ENCODE results near the gene SARNP.
A peak's percentile ranks its signal among the peaks of the same experiment; 100 is the strongest.

SARNP gene

DNA sequence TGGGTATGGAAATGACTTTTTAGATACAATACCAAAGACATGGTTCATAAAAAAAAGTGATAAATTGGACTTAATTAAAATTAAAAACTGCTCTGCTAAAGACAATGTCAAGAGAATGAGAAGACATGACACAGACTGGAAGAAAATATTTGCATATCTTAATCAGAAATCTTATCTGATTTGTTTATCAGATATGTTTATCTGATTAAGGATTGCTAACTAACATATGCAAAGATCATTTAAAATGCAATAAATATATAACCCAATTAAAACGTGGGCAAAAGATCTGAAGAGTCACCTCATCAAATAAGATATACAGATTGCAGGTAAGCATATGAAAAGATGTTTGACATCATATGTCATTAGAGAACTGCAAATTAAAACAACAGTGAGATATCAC is 35.2 kb upstream of the SARNP start:
- no peak overlapping the region for H3K4me3 ChIP-seq (ENCODE audit: control insufficient read depth, low read depth, low read length)
- TF ChIP-seq CTCF (IDR thresholded peaks at IDR 0.05; ENCODE audit: control insufficient read depth, insufficient read depth, low read depth, low read length, missing control alignments): no peak
- no peak for DNase-seq (ENCODE audit: low read depth)

- no peak overlapping the region for H3K4me3 ChIP-seq (ENCODE audit: control insufficient read depth, low read depth, low read length)
- DNase-seq (ENCODE audit: low read depth): no peak
- no peak for TF ChIP-seq CTCF (IDR thresholded peaks at IDR 0.05; ENCODE audit: control insufficient read depth, insufficient read depth, low read depth, low read length, missing control alignments)
Observed at GRCh38 chr12:55850893-55851292, 33.4 kb upstream of the SARNP start.

GRCh38 chr12:55850401-55850800 is 32.9 kb upstream of the SARNP start:
- no peak overlapping the region for H3K4me3 ChIP-seq (ENCODE audit: control insufficient read depth, low read depth, low read length)
- no peak for TF ChIP-seq CTCF (IDR thresholded peaks at IDR 0.05; ENCODE audit: control insufficient read depth, insufficient read depth, low read depth, low read length, missing control alignments)
- DNase-seq (ENCODE audit: low read depth): no peak

DNA sequence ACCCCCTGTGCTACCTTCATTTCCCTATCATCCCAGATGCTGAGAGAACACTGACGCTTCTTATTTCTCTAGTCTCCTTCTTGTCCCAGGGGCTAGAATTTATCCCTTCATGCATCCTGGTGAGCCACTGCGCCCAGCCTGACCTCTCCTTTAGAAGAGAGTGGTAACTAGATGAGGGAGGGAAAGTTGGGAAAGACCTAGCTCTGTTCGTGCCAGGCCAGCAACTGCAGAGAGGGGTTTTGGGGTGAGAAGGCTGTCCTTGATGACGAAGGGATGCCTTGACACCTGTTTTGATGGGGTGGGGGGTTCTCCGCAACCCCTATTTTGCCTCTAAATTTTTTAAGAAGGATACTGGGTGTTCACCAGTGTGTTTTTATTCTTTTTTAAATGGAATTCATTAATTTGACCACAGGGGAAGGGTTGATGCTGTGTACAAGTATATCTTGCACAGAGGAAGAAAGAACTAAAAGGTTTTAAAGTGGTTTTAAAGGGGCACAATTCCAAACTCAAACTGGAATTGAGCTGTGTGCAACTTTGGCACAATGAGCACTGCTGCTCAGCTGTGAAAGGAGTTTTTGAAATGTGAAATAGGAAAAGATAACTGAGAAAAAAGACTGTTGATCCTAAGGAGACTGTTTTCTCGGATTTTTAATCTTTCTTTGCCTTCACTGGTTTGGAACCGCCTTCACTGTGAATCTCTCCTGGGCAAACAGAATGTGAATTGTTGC is 32.3 kb upstream of the SARNP start:
- DNase-seq (ENCODE audit: low read depth): no peak
- no peak for TF ChIP-seq CTCF (IDR thresholded peaks at IDR 0.05; ENCODE audit: control insufficient read depth, insufficient read depth, low read depth, low read length, missing control alignments)
- no peak overlapping the region for H3K4me3 ChIP-seq (ENCODE audit: control insufficient read depth, low read depth, low read length)

GRCh38 chr12:55847603-55848291 is 30.2 kb upstream of the SARNP start:
- TF ChIP-seq CTCF (IDR thresholded peaks at IDR 0.05; ENCODE audit: control insufficient read depth, insufficient read depth, low read depth, low read length, missing control alignments): no peak
- peak overlapping the region; percentile 26 for H3K4me3 ChIP-seq (ENCODE audit: control insufficient read depth, low read depth, low read length)
- peak; percentile 98 for DNase-seq (ENCODE audit: low read depth)

DNA sequence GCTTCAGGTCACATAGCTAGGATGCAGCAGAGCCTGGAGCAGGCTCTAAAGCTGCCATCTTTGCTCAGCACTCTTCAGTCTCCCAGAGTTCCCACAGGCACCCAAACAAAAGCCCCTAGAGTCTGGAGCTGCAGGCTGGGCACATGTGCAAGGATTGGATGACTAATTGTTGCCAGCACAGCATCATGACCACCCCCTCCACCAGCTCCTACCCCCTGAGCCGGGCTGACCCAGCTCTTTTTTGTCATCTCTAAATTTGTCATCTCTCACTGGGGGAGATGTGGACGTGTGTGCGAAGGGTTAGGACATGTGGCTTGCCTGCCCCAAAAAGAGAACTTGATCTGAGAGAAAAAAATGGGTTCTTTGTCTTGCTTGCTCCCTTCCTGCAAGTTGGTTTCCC is 29.5 kb upstream of the SARNP start:
- TF ChIP-seq CTCF (IDR thresholded peaks at IDR 0.05; ENCODE audit: control insufficient read depth, insufficient read depth, low read depth, low read length, missing control alignments): no peak
- peak; percentile 45 for DNase-seq (ENCODE audit: low read depth)
- no peak overlapping the region for H3K4me3 ChIP-seq (ENCODE audit: control insufficient read depth, low read depth, low read length)
